ENCODE data around the gene CD300LB. TPM values are rescaled to one million over a fixed set of nuclear protein-coding genes. Genes with fewer than 3 reads are reported as not detected.
"Not testable (repeated sequence)": the region's sequence is repeated elsewhere in the genome, so short reads cannot be mapped to it uniquely, and the experiment has no call there.

CD300LB gene
- total RNA-seq, 1 donor from 2014 or later, result not detected

DNA sequence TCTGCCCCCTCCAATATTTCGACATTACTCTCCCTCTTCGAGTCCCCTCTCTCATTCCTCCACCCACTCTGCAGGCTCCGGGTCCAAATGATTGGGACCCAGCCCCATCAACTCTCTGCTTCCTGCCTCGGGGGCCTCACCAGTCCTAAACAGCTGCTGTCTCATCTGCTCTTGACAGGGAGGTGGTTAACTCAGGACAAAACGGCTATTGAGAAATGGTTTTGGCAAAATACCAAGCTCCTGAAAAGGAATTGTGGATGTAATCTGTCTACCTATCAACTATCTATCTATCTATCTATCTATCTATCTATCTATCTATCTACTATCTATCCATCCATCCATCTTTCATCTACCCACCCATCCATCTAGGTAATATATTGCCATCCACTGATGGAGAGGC, 33.9 kb upstream of the CD300LB start:
- Mint-ChIP-seq H3K27me3 (ENCODE audit: low read depth) (peaks cover 50% of the 10 kb centered on the region), H3K36me3 (ENCODE audit: low read depth) (no peaks in the 10 kb centered on the region), H3K27ac (ENCODE audit: unreplicated experiment) (no peak overlapping the region), H3K9me3 (peaks cover 3% of the 10 kb centered on the region), H3K4me1 (no peaks in the 10 kb centered on the region), H3K4me3 (no peak overlapping the region)
- DNase-seq (ENCODE audit: low read depth, low spot score), result no peak
- TF ChIP-seq, protein P1, sequence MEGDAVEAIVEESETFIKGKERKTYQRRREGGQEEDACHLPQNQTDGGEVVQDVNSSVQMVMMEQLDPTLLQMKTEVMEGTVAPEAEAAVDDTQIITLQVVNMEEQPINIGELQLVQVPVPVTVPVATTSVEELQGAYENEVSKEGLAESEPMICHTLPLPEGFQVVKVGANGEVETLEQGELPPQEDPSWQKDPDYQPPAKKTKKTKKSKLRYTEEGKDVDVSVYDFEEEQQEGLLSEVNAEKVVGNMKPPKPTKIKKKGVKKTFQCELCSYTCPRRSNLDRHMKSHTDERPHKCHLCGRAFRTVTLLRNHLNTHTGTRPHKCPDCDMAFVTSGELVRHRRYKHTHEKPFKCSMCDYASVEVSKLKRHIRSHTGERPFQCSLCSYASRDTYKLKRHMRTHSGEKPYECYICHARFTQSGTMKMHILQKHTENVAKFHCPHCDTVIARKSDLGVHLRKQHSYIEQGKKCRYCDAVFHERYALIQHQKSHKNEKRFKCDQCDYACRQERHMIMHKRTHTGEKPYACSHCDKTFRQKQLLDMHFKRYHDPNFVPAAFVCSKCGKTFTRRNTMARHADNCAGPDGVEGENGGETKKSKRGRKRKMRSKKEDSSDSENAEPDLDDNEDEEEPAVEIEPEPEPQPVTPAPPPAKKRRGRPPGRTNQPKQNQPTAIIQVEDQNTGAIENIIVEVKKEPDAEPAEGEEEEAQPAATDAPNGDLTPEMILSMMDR (conservative IDR thresholded peaks at IDR 0.05), result no peak

DNA sequence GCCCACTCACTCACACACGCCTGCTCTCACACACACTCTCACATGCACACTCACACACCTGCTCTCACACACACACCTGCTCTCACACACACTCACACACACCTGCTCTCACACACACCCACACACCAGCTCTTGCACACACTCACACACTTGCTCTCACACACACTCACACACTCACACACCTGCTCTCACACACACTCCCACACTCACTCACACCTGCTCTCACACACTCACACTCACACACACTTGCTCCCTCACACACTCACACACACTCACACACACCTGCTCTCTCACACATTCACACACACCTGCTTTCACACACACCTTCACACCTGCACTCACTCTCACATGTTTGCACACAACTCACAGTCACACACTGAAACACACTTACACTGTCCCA, 32.1 kb upstream of the CD300LB start:
- TF ChIP-seq, protein P1 (conservative IDR thresholded peaks at IDR 0.05), result no peak
- H3K4me3 Mint-ChIP-seq, result no peak overlapping the region
- peaks cover 2% of the 10 kb centered on the region for H3K9me3 Mint-ChIP-seq
- DNase-seq (ENCODE audit: low read depth, low spot score), result no peak
- no peak overlapping the region for H3K27ac Mint-ChIP-seq (ENCODE audit: unreplicated experiment)
- no peaks in the 10 kb centered on the region for H3K36me3 Mint-ChIP-seq (ENCODE audit: low read depth)
- H3K4me1 Mint-ChIP-seq, result no peaks in the 10 kb centered on the region
- H3K27me3 Mint-ChIP-seq (ENCODE audit: low read depth), result peaks cover 56% of the 10 kb centered on the region

- Mint-ChIP-seq H3K9me3 (no peaks in the 10 kb centered on the region), H3K27ac (ENCODE audit: unreplicated experiment) (peak overlapping the region; percentile 36), H3K4me3 (no peak overlapping the region), H3K27me3 (ENCODE audit: low read depth) (peaks cover 50% of the 10 kb centered on the region), H3K36me3 (ENCODE audit: low read depth) (no peaks in the 10 kb centered on the region), H3K4me1 (no peaks in the 10 kb centered on the region)
- TF ChIP-seq, protein P1 (conservative IDR thresholded peaks at IDR 0.05), result no peak
- DNase-seq (ENCODE audit: low read depth, low spot score), result no peak
Observed at GRCh38 chr17:74561586-74561985, 30.3 kb upstream of the CD300LB start.

- no peak overlapping the region for H3K27ac Mint-ChIP-seq (ENCODE audit: unreplicated experiment)
- peaks cover 39% of the 10 kb centered on the region for H3K27me3 Mint-ChIP-seq (ENCODE audit: low read depth)
- no peaks in the 10 kb centered on the region for H3K36me3 Mint-ChIP-seq (ENCODE audit: low read depth)
- no peak for DNase-seq (ENCODE audit: low read depth, low spot score)
- H3K4me1 Mint-ChIP-seq, result no peaks in the 10 kb centered on the region
- H3K9me3 Mint-ChIP-seq, result no peaks in the 10 kb centered on the region
- TF ChIP-seq, protein P1 (conservative IDR thresholded peaks at IDR 0.05), result no peak
- H3K4me3 Mint-ChIP-seq, result no peak overlapping the region
Observed at GRCh38 chr17:74558882-74559519, 27.7 kb upstream of the CD300LB start.

GRCh38 chr17:74558402-74558801, 27.1 kb upstream of the CD300LB start:
- H3K27me3 Mint-ChIP-seq (ENCODE audit: low read depth), result peaks cover 34% of the 10 kb centered on the region

DNA sequence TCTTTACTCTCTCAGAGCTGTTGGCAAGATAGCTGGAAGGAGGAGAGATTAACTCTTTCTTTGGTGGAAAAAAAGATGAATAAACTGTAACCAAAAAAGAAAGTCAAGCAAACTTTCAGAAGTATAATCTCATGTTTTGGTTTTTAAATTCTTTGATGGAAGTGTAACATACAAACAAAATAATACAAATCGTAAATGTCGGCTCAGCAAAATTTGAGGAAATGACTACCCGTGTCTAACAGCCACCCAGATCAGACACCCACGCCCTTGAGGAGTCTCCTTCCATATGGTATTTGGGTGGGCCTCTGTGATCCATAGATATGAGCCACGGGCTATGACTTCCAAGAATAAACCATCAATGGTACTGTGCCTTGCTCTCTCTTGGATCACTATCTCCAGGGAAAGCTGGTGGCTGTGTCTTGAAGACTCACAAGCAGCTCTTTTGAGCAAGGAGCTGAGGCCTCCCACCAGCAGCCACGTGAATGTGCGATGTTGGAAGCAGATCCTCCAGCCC, 24.2 kb upstream of the CD300LB start:
- Mint-ChIP-seq H3K4me1 (peaks cover 6% of the 10 kb centered on the region), H3K4me3 (no peak overlapping the region), H3K27ac (ENCODE audit: unreplicated experiment) (peak overlapping the region; percentile 57), H3K36me3 (ENCODE audit: low read depth) (no peaks in the 10 kb centered on the region), H3K9me3 (no peaks in the 10 kb centered on the region), H3K27me3 (ENCODE audit: low read depth) (peaks cover 18% of the 10 kb centered on the region)
- TF ChIP-seq, protein P1 (conservative IDR thresholded peaks at IDR 0.05), result no peak
- DNase-seq (ENCODE audit: low read depth, low spot score), result no peak

More at GRCh38 chr17:74558402-74558801, 27.1 kb upstream of the CD300LB start:
- H3K9me3 Mint-ChIP-seq; H3K36me3 Mint-ChIP-seq (ENCODE audit: low read depth); H3K4me3 Mint-ChIP-seq; H3K27ac Mint-ChIP-seq (ENCODE audit: unreplicated experiment); H3K4me1 Mint-ChIP-seq; DNase-seq (ENCODE audit: low read depth, low spot score): not testable (repeated sequence)
